B cell (primary cell): Measurements from ENCODE around the gene ERI2. TPM values are rescaled to one million over a fixed set of nuclear protein-coding genes. Genes with fewer than 3 reads are reported as not detected.

Experiments
- ATAC-seq: fragments of 200-7000 bp; cut with Tn5 transposase; one replicate; pipeline ENCODE4 v1.10.0; 2021; ENCODE audit warnings: low read depth, mild to moderate bottlenecking, moderate number of reproducible peaks, moderate library complexity
- CTCF ChIA-PET: fragments of 350-600 bp; sonication (Branson Sonifier 250); formaldehyde crosslinking; loops from one replicate; lab custom pipeline; 2021; ENCODE audit warnings: antibody characterized with exemption, inconsistent platforms; lab: Charles Lee
- POLR2A ChIA-PET: fragments of 350-600 bp; sonication (Branson Sonifier 250); formaldehyde crosslinking; loops from one replicate; lab custom pipeline; 2021; ENCODE audit warnings: antibody characterized with exemption; lab: Charles Lee
- DNase-seq: peaks from one replicate; pipeline ENCODE4 v3.0.0; 2013
- H2AFZ ChIP-seq: 2 replicates; pipeline ENCODE4 v1.6.1; 2012; ENCODE audit warnings: mild to moderate bottlenecking, low read depth, low read length; ENCODE audit not compliant: insufficient read depth, poor library complexity, severe bottlenecking
- H3K27ac ChIP-seq, 2 donors: 1 replicate in 1 of 2; 2 replicates in 1 of 2; pipeline ENCODE4 v1.5.1; 2012 to 2013; ENCODE audit warnings: low read length in 2 of 2, mild to moderate bottlenecking in 2 of 2, moderate library complexity in 1 of 2
- H3K27me3 ChIP-seq, 4 experiments: fragments of 200-600 bp in 1 of 4; sonication (generic) in 1 of 4; replicated peaks in 1 of 4; 1 replicate in 2 of 4; 2 replicates in 2 of 4; pipeline versions ENCODE4 v1.6.1 to v1.7.0; 2013 to 2016; ENCODE audit warnings: low read length in 3 of 4, mild to moderate bottlenecking in 2 of 4, mixed read lengths in 1 of 4, moderate library complexity in 1 of 4; ENCODE audit not compliant: insufficient read depth in 4 of 4, control insufficient read depth in 3 of 4; ENCODE audit errors: control extremely low read depth in 1 of 4
- H3K36me3 ChIP-seq, 2 experiments: replicated peaks in 1 of 2; 1 replicate in 1 of 2; 2 replicates in 1 of 2; pipeline versions ENCODE4 v1.6.1 to v1.7.1; 2013; ENCODE audit warnings: low read length in 1 of 2; ENCODE audit not compliant: insufficient read depth in 2 of 2, control insufficient read depth in 1 of 2; ENCODE audit errors: control extremely low read depth in 1 of 2, extremely low read depth in 1 of 2
- H3K4me1 ChIP-seq, 2 donors: fragments of 200-600 bp in 1 of 2; sonication (generic) in 1 of 2; 1 replicate in 1 of 2; 2 replicates in 1 of 2; pipeline versions ENCODE4 v1.5.1 to v1.6.1; 2013 to 2017; ENCODE audit warnings: low read length in 2 of 2; ENCODE audit not compliant: control insufficient read depth in 2 of 2, insufficient read depth in 2 of 2
- H3K4me2 ChIP-seq: replicated peaks from 2 replicates; pipeline ENCODE3; 2012; ENCODE audit warnings: mild to moderate bottlenecking, low read depth, low read length; ENCODE audit not compliant: poor library complexity, severe bottlenecking
- H3K4me3 ChIP-seq, 5 experiments: fragments of 200-600 bp in 1 of 5; sonication (generic) in 1 of 5; 1 replicate in 3 of 5; 2 replicates in 2 of 5; pipeline versions ENCODE4 v1.5.1 to v1.7.0; 2011 to 2016; ENCODE audit warnings: low read length in 4 of 5, mild to moderate bottlenecking in 4 of 5, low read depth in 2 of 5, control low read depth in 1 of 5, moderate library complexity in 1 of 5; ENCODE audit not compliant: insufficient read depth in 1 of 5; ENCODE audit errors: control extremely low read depth in 1 of 5, extremely low read depth in 1 of 5
- H3K79me2 ChIP-seq: fragments of 200-600 bp; sonication (generic); one replicate; pipeline ENCODE4 v1.6.0; 2016; ENCODE audit warnings: low read length; ENCODE audit not compliant: control insufficient read depth, insufficient read depth
- H3K9ac ChIP-seq: fragments of 200-600 bp; sonication (generic); 2 replicates; pipeline ENCODE4 v1.6.1; 2017; ENCODE audit warnings: mild to moderate bottlenecking, low read length, moderate library complexity
- H3K9me3 ChIP-seq, 3 donors: one replicate each; pipeline versions ENCODE4 v1.6.1 to v1.7.1; 2013; ENCODE audit warnings: low read length in 2 of 3; ENCODE audit not compliant: control insufficient read depth in 2 of 3, insufficient read depth in 1 of 3; ENCODE audit errors: control extremely low read depth in 1 of 3
- H4K20me1 ChIP-seq: 2 replicates; pipeline ENCODE4 v1.6.0; 2012; ENCODE audit warnings: mild to moderate bottlenecking, low read length; ENCODE audit not compliant: insufficient read depth, control insufficient read depth, poor library complexity, severe bottlenecking
- H3K27ac Mint-ChIP-seq: one replicate; pipeline ENCODE4 v1.8.0; 2021; ENCODE audit warnings: mixed read lengths
- H3K27me3 Mint-ChIP-seq: one replicate; pipeline ENCODE4 v1.8.0; 2021; ENCODE audit warnings: mixed read lengths
- H3K4me1 Mint-ChIP-seq: one replicate; pipeline ENCODE4 v1.8.0; 2021; ENCODE audit warnings: mixed read lengths
- H3K4me3 Mint-ChIP-seq: one replicate; pipeline ENCODE4 v1.8.0; 2021; ENCODE audit warnings: mixed read lengths
- H3K9me3 Mint-ChIP-seq: one replicate; pipeline ENCODE4 v1.8.0; 2022; ENCODE audit warnings: mixed read lengths; ENCODE audit not compliant: insufficient read depth
- EZH2 ChIP-seq: IDR thresholded peaks from 2 replicates; pipeline ENCODE4 v1.6.1; 2012; ENCODE audit warnings: borderline replicate concordance, low read depth, mild to moderate bottlenecking, moderate library complexity, low read length; ENCODE audit not compliant: insufficient read depth, poor library complexity, severe bottlenecking
- WGBS: methylation state at CpG from one replicate; pipeline ENCODE4 v1.1.5; 2013; ENCODE audit warnings: missing lambda C conversion rate; ENCODE audit not compliant: insufficient coverage; 5-methylcytosine and 5-hydroxymethylcytosine counted together
- intact Hi-C: fragments of 100-400 bp; cut with micrococcal nuclease; formaldehyde crosslinking; loops from one replicate; pipeline ENCODE4 v1.10.0; 2022
- polyA plus RNA-seq: library from polyadenylated mRNA; depleted of rRNA; stranded (reverse); fragments of >200 nt; gene quantifications from 2 replicates; pipeline ENCODE4 v1.2.3, GENCODE V29; 2012
- total RNA-seq, 2 donors: library from RNA; stranded (reverse); fragments of 120-200 nt in 1 of 2; gene quantifications; 1 replicate in 1 of 2; 2 replicates in 1 of 2; pipeline versions ENCODE4 v1.2.3 to v1.2.4, GENCODE V29; 2013 to 2022
- TF ChIP-seq, protein P1 (sequence below): fragments of 200-600 bp; IDR thresholded peaks from one replicate; pipeline ENCODE4 v1.8.0; 2022; ENCODE audit warnings: antibody characterized with exemption, mild to moderate bottlenecking

The ERI2 gene
- total and polyA plus RNA-seq, 2 donors (not counting 1 experiment from before 2014, with no cell fraction given): 1.6 to 4.9 TPM

DNA sequence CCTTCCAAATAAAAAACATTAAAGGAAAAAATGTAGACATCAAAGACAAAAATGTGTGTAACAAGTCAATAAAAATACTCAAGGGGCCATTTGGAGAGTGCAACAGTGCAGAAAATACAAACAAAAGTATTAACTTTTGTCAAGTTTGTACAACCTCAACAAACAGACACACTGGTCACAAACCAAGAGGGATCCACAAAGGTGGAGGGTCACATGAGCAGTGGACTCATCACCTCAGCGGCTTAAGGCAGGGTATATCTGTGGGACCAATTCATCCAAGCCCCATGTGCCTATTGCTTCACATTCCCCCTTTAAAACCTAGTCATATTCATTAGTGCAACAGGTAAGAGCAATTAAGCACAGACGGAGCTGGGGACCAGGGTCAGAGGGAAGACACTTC lies 48.7 kb upstream of the ERI2 start:
- Mint-ChIP-seq H3K27ac (no peak overlapping the region), H3K27me3 (no peaks in the 10 kb centered on the region), H3K4me3 (no peak overlapping the region), H3K4me1 (peaks cover 3% of the 10 kb centered on the region), H3K9me3 (no peaks in the 10 kb centered on the region)
- H4K20me1 ChIP-seq: no peaks in the 10 kb centered on the region
- intact Hi-C loops: loop anchor here (5.0 to 10.0 kb wide), 2 partner anchors 247 to 700 kb away; no protein-coding TSS in a partner anchor
- no peak for DNase-seq
- H3K79me2 ChIP-seq: no peaks in the 10 kb centered on the region
- no peak for TF ChIP-seq EZH2
- TF ChIP-seq, protein P1, sequence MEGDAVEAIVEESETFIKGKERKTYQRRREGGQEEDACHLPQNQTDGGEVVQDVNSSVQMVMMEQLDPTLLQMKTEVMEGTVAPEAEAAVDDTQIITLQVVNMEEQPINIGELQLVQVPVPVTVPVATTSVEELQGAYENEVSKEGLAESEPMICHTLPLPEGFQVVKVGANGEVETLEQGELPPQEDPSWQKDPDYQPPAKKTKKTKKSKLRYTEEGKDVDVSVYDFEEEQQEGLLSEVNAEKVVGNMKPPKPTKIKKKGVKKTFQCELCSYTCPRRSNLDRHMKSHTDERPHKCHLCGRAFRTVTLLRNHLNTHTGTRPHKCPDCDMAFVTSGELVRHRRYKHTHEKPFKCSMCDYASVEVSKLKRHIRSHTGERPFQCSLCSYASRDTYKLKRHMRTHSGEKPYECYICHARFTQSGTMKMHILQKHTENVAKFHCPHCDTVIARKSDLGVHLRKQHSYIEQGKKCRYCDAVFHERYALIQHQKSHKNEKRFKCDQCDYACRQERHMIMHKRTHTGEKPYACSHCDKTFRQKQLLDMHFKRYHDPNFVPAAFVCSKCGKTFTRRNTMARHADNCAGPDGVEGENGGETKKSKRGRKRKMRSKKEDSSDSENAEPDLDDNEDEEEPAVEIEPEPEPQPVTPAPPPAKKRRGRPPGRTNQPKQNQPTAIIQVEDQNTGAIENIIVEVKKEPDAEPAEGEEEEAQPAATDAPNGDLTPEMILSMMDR: no peak
- H3K36me3 ChIP-seq: peaks cover under 1 to 2% of the 10 kb centered on the region in 2 experiments
- H3K27me3 ChIP-seq: no peaks in the 10 kb centered on the region
- ChIA-PET POLR2A (no interaction called here), CTCF (interaction anchor here (2.2 kb wide), 1 partner anchor 10 kb away, joined by 8 read pairs; no protein-coding TSS in a partner anchor)
- peaks cover 0 to 2% of the 10 kb centered on the region in 2 donors for H3K4me1 ChIP-seq
- H3K4me3 ChIP-seq: no peak overlapping the region
- WGBS: 100% methylated on average over 2 of the region's 2 CpGs
- H3K9me3 ChIP-seq: no peaks in the 10 kb centered on the region
- H2AFZ ChIP-seq: no peak overlapping the region
- no peak for ATAC-seq
- H3K4me2 ChIP-seq: no peak overlapping the region
- H3K9ac ChIP-seq: no peak overlapping the region
- no peak overlapping the region for H3K27ac ChIP-seq

DNA sequence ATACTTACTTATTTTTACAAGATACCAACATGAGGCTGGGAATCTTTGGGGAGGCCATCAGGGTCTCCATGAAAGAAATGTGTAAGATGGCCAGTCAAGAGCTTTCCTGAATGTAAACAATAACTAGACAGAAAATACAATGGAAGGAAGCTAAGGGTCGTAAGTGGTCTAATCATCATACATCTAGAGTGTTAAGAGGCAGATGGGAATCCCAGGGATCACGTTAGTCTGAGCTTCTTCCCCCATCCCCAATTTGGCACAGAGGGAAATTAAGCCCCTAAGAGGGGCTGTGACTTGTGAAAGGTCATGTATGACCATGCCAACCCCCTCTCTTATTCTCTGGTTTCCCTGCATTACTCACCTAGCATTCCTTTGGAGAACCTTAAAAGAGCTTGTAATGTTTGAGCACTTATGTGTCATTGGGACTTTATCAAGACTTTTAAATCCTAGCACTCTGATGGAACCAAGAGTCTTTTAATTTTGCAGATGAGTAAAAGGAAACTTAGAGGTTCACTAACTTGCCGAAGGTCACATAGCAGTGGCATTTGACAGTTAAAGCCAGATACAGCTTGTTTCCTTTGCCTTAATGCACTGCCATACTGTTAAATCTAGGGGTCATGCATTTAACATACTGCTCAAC lies 47.8 kb upstream of the ERI2 start:
- DNase-seq: no peak
- no CpG with 5 or more reads among the region's 3 CpGs for WGBS
- intact Hi-C loops: loop anchor here (5.0 to 10.0 kb wide), 2 partner anchors 248 to 701 kb away; no protein-coding TSS in a partner anchor
- Histone ChIP-seq H3K4me1 (peaks cover 0 to 3% of the 10 kb centered on the region in 2 donors), H3K9ac (no peak overlapping the region), H4K20me1 (no peaks in the 10 kb centered on the region), H3K36me3 (no peaks in the 10 kb centered on the region), H3K9me3 (no peaks in the 10 kb centered on the region), H3K27me3 (no peaks in the 10 kb centered on the region), H3K4me2 (no peak overlapping the region), H3K27ac (no peak overlapping the region), H3K79me2 (no peaks in the 10 kb centered on the region), H3K4me3 (no peak overlapping the region), H2AFZ (no peak overlapping the region)
- Mint-ChIP-seq H3K27ac (no peak overlapping the region), H3K27me3 (no peaks in the 10 kb centered on the region), H3K9me3 (no peaks in the 10 kb centered on the region), H3K4me1 (peaks cover 4% of the 10 kb centered on the region), H3K4me3 (no peak overlapping the region)
- ChIA-PET CTCF (interaction anchor here (1.7 to 7.5 kb wide), 4 partner anchors 11 to 230 kb away, joined by 5 to 46 read pairs (median 20); no protein-coding TSS in a partner anchor), POLR2A (no interaction called here)
- TF ChIP-seq EZH2: no peak
- TF ChIP-seq, protein P1: no peak
- no peak for ATAC-seq
